Measurements from ENCODE around the gene FDPS. TPM values are rescaled to one million over a fixed set of nuclear protein-coding genes. Genes with fewer than 3 reads are reported as not detected.

FDPS gene
- total RNA-seq, 6 donors from 2014 or later, result 129 to 256 (median 179) TPM

DNA sequence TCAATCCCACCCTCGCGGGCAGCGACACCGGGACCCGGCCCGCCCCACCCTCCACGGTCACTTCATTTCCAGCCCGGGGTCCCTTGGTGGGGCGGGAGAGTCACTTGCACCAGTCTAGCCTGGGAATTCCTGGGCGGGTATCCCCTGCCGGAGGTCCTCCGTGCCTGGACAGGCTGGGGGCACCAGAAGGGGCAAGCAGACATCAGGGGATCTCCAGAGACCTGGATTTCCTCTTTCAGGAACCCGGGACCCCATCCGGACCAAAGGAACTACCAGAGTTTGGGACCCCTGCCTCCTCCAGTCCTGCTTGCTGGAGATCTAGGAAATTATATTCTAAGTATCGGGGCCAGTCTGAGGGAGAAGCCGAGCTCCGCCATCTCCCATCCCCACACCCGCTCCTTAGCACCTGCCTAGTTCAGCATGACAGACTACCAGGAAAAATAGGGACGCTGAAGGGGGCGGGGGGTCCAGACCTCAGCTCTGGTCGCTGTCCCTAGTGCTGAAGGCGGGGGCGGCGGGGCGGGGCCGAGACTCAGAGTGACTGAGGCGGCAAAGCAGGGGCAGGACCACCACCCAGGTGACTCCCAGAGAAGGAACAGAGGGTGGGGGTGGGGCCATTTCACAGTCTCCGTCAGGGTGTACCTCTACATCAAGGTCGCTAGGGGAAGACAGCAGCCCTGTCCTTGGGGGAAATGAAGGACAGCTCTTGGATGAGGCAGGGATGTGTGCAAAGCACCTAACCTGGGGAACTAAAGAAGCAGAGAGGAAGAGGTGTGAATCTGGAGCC, 30.6 kb upstream of the FDPS start:
- H3K27me3 ChIP-seq, result no peaks in the 10 kb centered on the region
- peaks cover 14 to 27% (median 19%) of the 10 kb centered on the region in 4 donors for H3K4me1 ChIP-seq
- ATAC-seq (ENCODE audit: low FRiP score in 2 of 2) (peak; percentile 39 to 41), DNase-seq (peak; percentile 61 to 93)
- no peaks in the 10 kb centered on the region for H3K36me3 ChIP-seq
- peak overlapping the region; percentile 67 to 88 (median 71) for H3K4me3 ChIP-seq
- H3K27ac ChIP-seq, result peak overlapping the region in 3 of 4 donors; percentile 1 to 77 (median 64)
- no peak for TF ChIP-seq POLR2AphosphoS5 (IDR thresholded peaks at IDR 0.05)
- peak in 3 of 6 experiments; percentile 10 to 41 (median 13) for TF ChIP-seq CTCF (IDR thresholded peaks at IDR 0.05)
- 2 to 3% methylated on average over 10 to 16 of the region's 29 CpGs for WGBS, 2 donors
- no peaks in the 10 kb centered on the region for H3K9me3 ChIP-seq

- H3K36me3 ChIP-seq, result no peaks in the 10 kb centered on the region
- DNase-seq (no peak), ATAC-seq (ENCODE audit: low FRiP score in 2 of 2) (no peak)
- H3K27ac ChIP-seq, result no peak overlapping the region
- 47 to 49% methylated on average over 10 of the region's 10 CpGs for WGBS, 2 donors
- H3K4me1 ChIP-seq, result peaks cover 13 to 25% (median 18%) of the 10 kb centered on the region in 4 donors
- no peaks in the 10 kb centered on the region for H3K27me3 ChIP-seq
- TF ChIP-seq POLR2AphosphoS5 (IDR thresholded peaks at IDR 0.05) (no peak), EP300 (IDR thresholded peaks at IDR 0.05) (no peak), CTCF (IDR thresholded peaks at IDR 0.05) (no peak), POLR2A (IDR thresholded peaks at IDR 0.05) (no peak)
- H3K9me3 ChIP-seq, result no peaks in the 10 kb centered on the region
- H3K4me3 ChIP-seq, result peak overlapping the region in 1 of 4 donors; percentile 73
Measured at GRCh38 chr1:155278689-155279160, 29.9 kb upstream of the FDPS start.

DNA sequence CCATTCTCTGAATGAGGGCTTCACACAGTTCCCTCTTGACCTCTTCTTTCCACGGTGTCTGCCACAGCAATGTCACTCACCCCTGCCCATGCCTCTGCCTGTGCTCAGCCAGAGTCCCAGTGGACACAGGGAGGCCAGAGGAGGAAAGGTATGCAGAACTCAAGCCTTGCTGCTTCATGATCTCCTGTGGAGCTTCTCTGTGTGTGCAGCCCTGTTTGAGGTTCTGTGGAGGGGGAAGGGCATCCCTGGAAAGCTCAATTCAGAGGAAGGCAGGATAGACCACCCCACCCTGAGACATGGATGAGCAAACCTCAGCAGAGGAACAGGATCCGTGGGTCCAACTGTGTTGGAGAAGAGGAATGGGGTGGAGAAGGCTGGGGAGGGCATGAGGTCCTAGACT, 29.4 kb upstream of the FDPS start:
- no peak for TF ChIP-seq POLR2A (IDR thresholded peaks at IDR 0.05)
- no peak for ATAC-seq (ENCODE audit: low FRiP score in 2 of 2)
- Histone ChIP-seq H3K27me3 (no peaks in the 10 kb centered on the region), H3K9me3 (no peaks in the 10 kb centered on the region), H3K4me1 (peaks cover 11 to 21% (median 15%) of the 10 kb centered on the region in 4 donors), H3K4me3 (no peak overlapping the region), H3K36me3 (no peaks in the 10 kb centered on the region), H3K27ac (no peak overlapping the region)
- WGBS, 2 donors, result 96 to 100% methylated on average over 1 to 2 of the region's 2 CpGs
- DNase-seq, result no peak

GRCh38 chr1:155282488-155283091, 26.1 kb upstream of the FDPS start:
- ATAC-seq (ENCODE audit: low FRiP score in 2 of 2) (no peak), DNase-seq (peak in 1 of 2 donors; percentile 67)
- Histone ChIP-seq H3K4me3 (no peak overlapping the region), H3K9me3 (no peaks in the 10 kb centered on the region), H3K36me3 (no peaks in the 10 kb centered on the region), H3K27me3 (no peaks in the 10 kb centered on the region), H3K27ac (no peak overlapping the region), H3K4me1 (peaks cover 9 to 13% (median 11%) of the 10 kb centered on the region in 4 donors)
- WGBS, 2 donors, result 91 to 97% methylated on average over 28 to 29 of the region's 29 CpGs
- no peak for TF ChIP-seq POLR2A (IDR thresholded peaks at IDR 0.05)
- TF ChIP-seq CTCF (IDR thresholded peaks at IDR 0.05), result no peak
- no peak for TF ChIP-seq EP300 (IDR thresholded peaks at IDR 0.05)
- no peak for TF ChIP-seq POLR2AphosphoS5 (IDR thresholded peaks at IDR 0.05)

DNA sequence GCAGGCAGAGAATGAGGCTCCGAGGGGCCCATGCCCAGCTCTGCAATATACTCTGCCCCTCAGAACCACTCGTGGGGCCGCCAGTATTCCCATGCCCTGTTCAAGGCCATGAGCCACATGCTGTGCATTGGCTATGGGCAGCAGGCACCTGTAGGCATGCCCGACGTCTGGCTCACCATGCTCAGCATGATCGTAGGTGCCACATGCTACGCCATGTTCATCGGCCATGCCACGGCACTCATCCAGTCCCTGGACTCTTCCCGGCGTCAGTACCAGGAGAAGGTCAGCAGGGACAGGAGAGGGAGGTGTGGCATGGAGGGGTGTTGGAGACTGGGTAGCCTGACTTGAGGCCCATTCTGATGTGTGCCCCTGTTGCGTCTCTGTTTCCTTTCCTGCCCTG, 24.2 kb upstream of the FDPS start:
- Histone ChIP-seq H3K4me1 (no peaks in the 10 kb centered on the region), H3K27me3 (no peaks in the 10 kb centered on the region), H3K4me3 (no peak overlapping the region), H3K9me3 (no peaks in the 10 kb centered on the region), H3K27ac (no peak overlapping the region), H3K36me3 (no peaks in the 10 kb centered on the region)
- ATAC-seq (ENCODE audit: low FRiP score in 2 of 2) (peak in 1 of 2 donors; percentile 6), DNase-seq (peak in 1 of 2 donors; percentile 24)
- TF ChIP-seq CTCF (IDR thresholded peaks at IDR 0.05) (no peak), EP300 (IDR thresholded peaks at IDR 0.05) (no peak), POLR2AphosphoS5 (IDR thresholded peaks at IDR 0.05) (no peak), POLR2A (IDR thresholded peaks at IDR 0.05) (no peak)
- WGBS, 2 donors, result 97 to 98% methylated on average over 12 of the region's 12 CpGs

Measured in upper lobe of left lung (tissue), 6 donors.